Retinal pigment epithelial cell (primary cell): ENCODE data around the gene MRAS.
"Not testable (repeated sequence)": the region's sequence is repeated elsewhere in the genome, so short reads cannot be mapped to it uniquely, and the experiment has no call there.

Experiments
- DNase-seq: peaks from one replicate; pipeline ENCODE4 v3.0.0-alpha.2; 2010; ENCODE audit warnings: low read depth
- H3K4me3 ChIP-seq: 2 replicates; pipeline ENCODE4 v1.5.1; 2011; ENCODE audit warnings: mild to moderate bottlenecking, low read length, control low read depth, moderate library complexity
- CTCF ChIP-seq: conservative IDR thresholded peaks from 2 replicates; pipeline ENCODE4 v1.5.1; 2011; ENCODE audit warnings: low read depth, low read length, control low read depth, inconsistent platforms

The MRAS gene

GRCh38 chr3:138450181-138450580 is 101.8 kb downstream of the MRAS start:
- TF ChIP-seq CTCF: no peak
- DNase-seq: no peak
- no peak overlapping the region for H3K4me3 ChIP-seq

GRCh38 chr3:138450704-138451424 is 102.5 kb downstream of the MRAS start:
- no peak for DNase-seq
- H3K4me3 ChIP-seq: no peak overlapping the region
- no peak for TF ChIP-seq CTCF

- H3K4me3 ChIP-seq: no peak overlapping the region
- no peak for DNase-seq
- TF ChIP-seq CTCF: no peak
Observed at GRCh38 chr3:138451595-138452162, 103.3 kb downstream of the MRAS start.

- TF ChIP-seq CTCF: no peak
- H3K4me3 ChIP-seq: no peak overlapping the region
- DNase-seq: no peak
Observed at GRCh38 chr3:138452436-138452835, 104.1 kb downstream of the MRAS start.

- DNase-seq: not testable (repeated sequence)
Observed at GRCh38 chr3:138453940-138454339, 105.6 kb downstream of the MRAS start.

More at GRCh38 chr3:138453940-138454339, 105.6 kb downstream of the MRAS start:
- H3K4me3 ChIP-seq: not testable (repeated sequence)
